Measurements from ENCODE around the gene ZNF320.

DNA sequence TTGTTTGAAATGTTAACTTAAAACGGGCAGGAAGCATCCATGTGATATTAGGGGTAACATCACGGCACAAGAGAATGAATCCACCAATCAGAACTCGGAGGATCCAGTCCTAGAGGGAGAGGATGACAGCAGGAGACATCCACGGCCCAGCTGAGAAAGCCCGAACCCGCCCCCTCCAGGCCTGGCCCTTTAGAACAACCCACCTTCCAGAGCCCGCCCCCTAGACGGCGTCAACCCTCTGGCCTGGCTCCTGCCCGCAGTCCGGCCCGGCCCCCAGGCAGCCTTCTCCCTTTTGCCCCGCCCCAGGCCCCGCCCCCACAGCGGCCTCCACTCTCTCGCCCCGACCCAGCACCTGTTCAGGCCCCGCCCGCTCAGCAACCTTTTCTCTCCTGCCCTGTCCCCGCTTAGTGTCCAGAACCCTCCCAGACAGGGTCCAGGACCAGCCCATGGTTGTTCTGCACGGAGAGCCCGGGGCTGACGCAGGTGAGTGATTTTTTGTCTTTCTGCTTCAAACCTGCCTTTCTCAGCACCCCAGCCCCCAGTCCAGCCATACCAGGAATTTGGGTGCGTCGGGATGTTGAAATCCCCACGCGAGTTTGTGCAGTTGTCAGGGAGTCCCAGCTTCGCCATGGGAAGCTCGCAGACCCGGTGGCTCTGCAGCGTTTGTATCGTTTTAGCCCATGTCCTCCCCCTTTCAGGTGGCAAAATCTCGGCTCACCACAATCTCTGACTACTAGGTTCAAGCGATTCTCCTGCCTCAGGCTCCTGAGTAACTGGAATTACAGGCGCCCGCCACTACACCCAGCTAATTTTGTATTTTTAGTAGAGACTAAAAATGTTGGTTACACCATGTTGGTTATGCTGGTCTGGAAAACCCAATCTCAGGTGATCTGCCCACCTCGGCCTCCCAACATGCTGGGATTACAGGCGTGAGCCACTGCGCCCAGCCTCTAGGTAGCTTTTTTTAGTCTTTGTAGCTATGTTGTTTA lies 49.2 kb upstream of the ZNF320 start:
- TF ChIP-seq CTCF (IDR thresholded peaks at IDR 0.05) (no peak), EP300 (IDR thresholded peaks at IDR 0.05) (no peak), POLR2A (IDR thresholded peaks at IDR 0.05) (no peak)

All from ovary (tissue), 3 donors.